HEK293 (cell line): ENCODE data around the gene CLK1.

Experiments
- CTCF ChIA-PET: fragments of 350-600 bp; formaldehyde crosslinking; extraction: SDS; loops from one replicate; lab custom pipeline; 2021; ENCODE audit warnings: antibody characterized with exemption; lab: Yijun Ruan, JAX
- POLR2A ChIA-PET: fragments of 300-600 bp; formaldehyde crosslinking; extraction: SDS; loops from one replicate; lab custom pipeline; 2020; ENCODE audit warnings: antibody characterized with exemption, inconsistent platforms; lab: Yijun Ruan, JAX
- H3K27ac ChIP-seq: fragments of 200-500 bp; sonication (Bioruptor generic); 2 replicates; pipeline ENCODE4 v1.5.1; 2014; ENCODE audit warnings: low read depth, low read length, control low read depth, inconsistent platforms; ENCODE audit errors: extremely low read depth
- H3K36me3 ChIP-seq, 2 experiments: fragments of 200-500 bp in 1 of 2; sonication (Bioruptor generic) in 1 of 2; 1 replicate in 1 of 2; 2 replicates in 1 of 2; pipeline ENCODE4 v1.5.1; 2014 to 2017; ENCODE audit warnings: inconsistent platforms in 2 of 2, low read length in 2 of 2; ENCODE audit not compliant: control insufficient read depth in 2 of 2, insufficient read depth in 1 of 2
- H3K4me1 ChIP-seq: fragments of 200-500 bp; sonication (Bioruptor generic); 2 replicates; pipeline ENCODE4 v1.5.1; 2014; ENCODE audit warnings: mild to moderate bottlenecking, low read length, inconsistent platforms; ENCODE audit not compliant: control insufficient read depth, insufficient read depth
- H3K4me3 ChIP-seq: 2 replicates; pipeline ENCODE4 v1.5.1; 2011; ENCODE audit warnings: low read depth, mild to moderate bottlenecking, control low read depth, low read length, moderate library complexity
- H3K9me3 ChIP-seq: fragments of 200-500 bp; sonication (Bioruptor generic); 2 replicates; pipeline ENCODE4 v1.5.1; 2014; ENCODE audit warnings: low read depth, low read length, inconsistent platforms; ENCODE audit not compliant: control insufficient read depth, insufficient read depth
- BCL11B ChIP-seq: fragments of 450-650 bp; formaldehyde crosslinking; IDR thresholded peaks from 2 replicates; pipeline ENCODE4 v1.5.1; 2016; ENCODE audit warnings: low read depth, missing biosample characterization, missing genetic modification characterization
- SETDB1 ChIP-seq: IDR thresholded peaks from one replicate; pipeline ENCODE4 v1.6.1; 2017; ENCODE audit warnings: mild to moderate bottlenecking, low read length, moderate library complexity, mixed read lengths; ENCODE audit not compliant: insufficient read length
- ZBTB17 ChIP-seq: fragments of 450-650 bp; formaldehyde crosslinking; IDR thresholded peaks from 2 replicates; pipeline ENCODE4 v1.5.1; 2016; ENCODE audit warnings: missing biosample characterization, missing genetic modification characterization
- ZBTB7A ChIP-seq: fragments of 450-650 bp; formaldehyde crosslinking; IDR thresholded peaks from 2 replicates; pipeline ENCODE4 v1.5.1; 2016; ENCODE audit warnings: low read depth, missing biosample characterization, missing genetic modification characterization
- ZFP37 ChIP-seq: fragments of 450-650 bp; formaldehyde crosslinking; IDR thresholded peaks from 2 replicates; pipeline ENCODE4 v1.5.1; 2016; ENCODE audit warnings: missing biosample characterization, missing genetic modification characterization
- ZNF248 ChIP-seq: fragments of 450-650 bp; formaldehyde crosslinking; IDR thresholded peaks from 2 replicates; pipeline ENCODE4 v1.5.1; 2017; ENCODE audit warnings: missing biosample characterization, missing genetic modification characterization
- ZNF311 ChIP-seq: fragments of 450-650 bp; formaldehyde crosslinking; IDR thresholded peaks from 2 replicates; pipeline ENCODE4 v1.5.1; 2017; ENCODE audit warnings: missing biosample characterization, missing genetic modification characterization, borderline replicate concordance
- ZNF341 ChIP-seq: fragments of 450-650 bp; formaldehyde crosslinking; IDR thresholded peaks from 2 replicates; pipeline ENCODE4; 2016; ENCODE audit warnings: low read depth, missing biosample characterization, missing genetic modification characterization
- ZNF548 ChIP-seq: fragments of 450-650 bp; formaldehyde crosslinking; IDR thresholded peaks from 2 replicates; pipeline ENCODE4 v1.5.1; 2016; ENCODE audit warnings: missing biosample characterization, missing genetic modification characterization
- ZNF555 ChIP-seq: fragments of 450-650 bp; formaldehyde crosslinking; conservative IDR thresholded peaks from 2 replicates; pipeline ENCODE4 v1.5.1; 2017; ENCODE audit warnings: missing biosample characterization, mild to moderate bottlenecking, missing genetic modification characterization, inconsistent platforms
- ZNF561 ChIP-seq: fragments of 450-650 bp; IDR thresholded peaks from 2 replicates; pipeline ENCODE4 v1.5.1; 2018; ENCODE audit warnings: missing biosample characterization, missing genetic modification characterization, borderline replicate concordance
- ZNF571 ChIP-seq: fragments of 450-650 bp; formaldehyde crosslinking; IDR thresholded peaks from 2 replicates; pipeline ENCODE4 v1.5.0; 2017; ENCODE audit warnings: missing biosample characterization, missing genetic modification characterization
- ZNF610 ChIP-seq: fragments of 450-650 bp; formaldehyde crosslinking; IDR thresholded peaks from 2 replicates; pipeline ENCODE4 v1.5.1; 2016; ENCODE audit warnings: missing biosample characterization, missing genetic modification characterization, borderline replicate concordance
- ZNF660 ChIP-seq: fragments of 450-650 bp; IDR thresholded peaks from 2 replicates; pipeline ENCODE4 v1.5.1; 2018; ENCODE audit warnings: missing biosample characterization, mild to moderate bottlenecking, missing genetic modification characterization
- ZNF701 ChIP-seq: fragments of 450-650 bp; formaldehyde crosslinking; IDR thresholded peaks from 2 replicates; pipeline ENCODE4 v1.5.1; 2016; ENCODE audit warnings: missing biosample characterization, missing genetic modification characterization
- TF ChIP-seq, protein P1 (sequence below): fragments of 450-650 bp; formaldehyde crosslinking; IDR thresholded peaks from 2 replicates; pipeline ENCODE4 v1.5.1; 2016; ENCODE audit warnings: missing biosample characterization, missing genetic modification characterization, low read depth
- TF ChIP-seq, protein P2 (sequence below): IDR thresholded peaks from 2 replicates; pipeline ENCODE4 v1.6.1; 2011; ENCODE audit warnings: mild to moderate bottlenecking, low read depth, low read length, borderline replicate concordance

CLK1 gene

DNA sequence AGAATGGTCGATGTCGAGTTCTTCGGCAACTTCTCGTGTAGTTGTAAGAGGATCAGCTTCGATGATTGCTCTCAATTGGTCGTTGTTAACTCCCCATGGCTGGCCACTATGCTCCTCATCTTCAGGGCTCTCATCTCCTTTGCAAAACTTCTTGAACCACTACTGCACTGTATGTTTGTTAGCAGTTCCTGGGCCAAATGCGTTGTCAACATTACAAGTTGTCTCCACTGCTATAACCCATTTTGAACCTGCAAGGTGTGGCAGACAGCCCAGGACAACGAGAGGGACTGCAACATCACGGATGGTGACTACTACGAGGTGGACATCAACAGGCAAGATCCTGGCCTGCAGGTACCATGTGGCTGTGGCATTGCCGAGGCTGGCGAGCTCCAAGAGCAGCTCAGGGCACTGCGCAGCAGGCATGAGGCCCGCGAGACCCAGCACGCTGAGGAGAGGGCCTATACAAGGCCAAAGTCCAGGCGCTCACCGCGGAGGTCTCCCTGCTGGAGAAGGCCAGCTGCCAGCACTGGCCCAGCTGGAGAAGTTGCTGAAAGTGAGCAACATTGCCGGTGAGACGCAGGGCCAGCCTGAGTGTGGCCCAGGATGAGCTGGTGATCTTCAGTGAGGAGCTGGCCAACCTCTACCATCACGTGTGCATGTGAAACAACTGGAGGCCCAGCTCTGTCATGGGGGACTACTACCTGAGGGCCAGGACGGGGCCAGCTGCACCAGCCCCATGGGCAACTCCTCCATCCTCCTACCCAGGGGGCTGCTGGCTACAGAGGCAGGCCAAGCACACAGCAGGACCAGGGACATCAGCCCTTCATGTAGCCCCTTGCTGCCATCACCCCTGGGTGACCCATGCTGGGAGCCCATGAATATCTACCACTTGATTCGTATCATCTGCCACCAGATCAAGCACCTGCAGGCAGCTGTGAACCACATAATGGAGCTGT, 20.2 kb downstream of the CLK1 start:
- Histone ChIP-seq H3K36me3 (no peaks in the 10 kb centered on the region), H3K27ac (no peak overlapping the region), H3K9me3 (no peaks in the 10 kb centered on the region), H3K4me1 (no peaks in the 10 kb centered on the region), H3K4me3 (no peak overlapping the region)
- TF ChIP-seq, protein P1, sequence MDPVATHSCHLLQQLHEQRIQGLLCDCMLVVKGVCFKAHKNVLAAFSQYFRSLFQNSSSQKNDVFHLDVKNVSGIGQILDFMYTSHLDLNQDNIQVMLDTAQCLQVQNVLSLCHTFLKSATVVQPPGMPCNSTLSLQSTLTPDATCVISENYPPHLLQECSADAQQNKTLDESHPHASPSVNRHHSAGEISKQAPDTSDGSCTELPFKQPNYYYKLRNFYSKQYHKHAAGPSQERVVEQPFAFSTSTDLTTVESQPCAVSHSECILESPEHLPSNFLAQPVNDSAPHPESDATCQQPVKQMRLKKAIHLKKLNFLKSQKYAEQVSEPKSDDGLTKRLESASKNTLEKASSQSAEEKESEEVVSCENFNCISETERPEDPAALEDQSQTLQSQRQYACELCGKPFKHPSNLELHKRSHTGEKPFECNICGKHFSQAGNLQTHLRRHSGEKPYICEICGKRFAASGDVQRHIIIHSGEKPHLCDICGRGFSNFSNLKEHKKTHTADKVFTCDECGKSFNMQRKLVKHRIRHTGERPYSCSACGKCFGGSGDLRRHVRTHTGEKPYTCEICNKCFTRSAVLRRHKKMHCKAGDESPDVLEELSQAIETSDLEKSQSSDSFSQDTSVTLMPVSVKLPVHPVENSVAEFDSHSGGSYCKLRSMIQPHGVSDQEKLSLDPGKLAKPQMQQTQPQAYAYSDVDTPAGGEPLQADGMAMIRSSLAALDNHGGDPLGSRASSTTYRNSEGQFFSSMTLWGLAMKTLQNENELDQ (tag by site-specific recombination), result no peak
- TF ChIP-seq ZBTB17 (tag by site-specific recombination) (no peak), ZNF660 (tag by site-specific recombination) (no peak), ZNF341 (tag by site-specific recombination) (no peak), BCL11B (tag by site-specific recombination) (no peak)
- CTCF ChIA-PET, result interaction anchor here (0.6 to 0.9 kb wide), 2 partner anchors 141 to 197 kb away, joined by 3 to 4 read pairs; no protein-coding TSS in a partner anchor
- POLR2A ChIA-PET, result interaction anchor here (0.8 to 1.0 kb wide), 3 partner anchors 11 to 20 kb away, joined by 3 read pairs; partner anchors contain the start of gene CLK1

DNA sequence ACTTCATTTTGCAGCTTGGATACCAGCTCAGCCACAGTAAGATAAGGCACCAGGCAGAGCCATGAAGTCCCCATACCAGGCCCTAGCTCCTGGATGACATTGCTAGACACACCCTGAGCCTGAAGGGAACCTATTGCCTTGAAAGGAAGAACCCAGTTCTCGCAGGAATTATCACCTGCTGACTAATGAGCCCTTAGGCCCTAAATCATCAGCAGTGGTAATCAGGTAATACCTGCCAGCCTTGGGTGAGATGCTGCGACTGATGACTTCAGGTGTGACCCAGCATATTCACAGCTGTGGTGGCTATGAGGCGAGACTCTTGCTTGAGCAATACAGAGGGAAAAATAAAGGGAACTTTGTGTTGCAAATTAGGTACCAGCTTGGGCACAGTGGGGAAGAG, 24.9 kb downstream of the CLK1 start:
- ChIA-PET CTCF (no interaction called here), POLR2A (no interaction called here)
- TF ChIP-seq ZFP37 (tag by site-specific recombination), result no peak
- TF ChIP-seq ZNF571 (tag by site-specific recombination), result no peak
- TF ChIP-seq ZNF311, result no peak
- no peak for TF ChIP-seq ZNF561
- TF ChIP-seq ZNF555 (tag by site-specific recombination), result no peak
- no peak for TF ChIP-seq ZNF548 (tag by site-specific recombination)
- no peak for TF ChIP-seq ZNF248 (tag by site-specific recombination)
- TF ChIP-seq SETDB1, result no peak
- no peak for TF ChIP-seq ZBTB7A
- TF ChIP-seq, protein P2, sequence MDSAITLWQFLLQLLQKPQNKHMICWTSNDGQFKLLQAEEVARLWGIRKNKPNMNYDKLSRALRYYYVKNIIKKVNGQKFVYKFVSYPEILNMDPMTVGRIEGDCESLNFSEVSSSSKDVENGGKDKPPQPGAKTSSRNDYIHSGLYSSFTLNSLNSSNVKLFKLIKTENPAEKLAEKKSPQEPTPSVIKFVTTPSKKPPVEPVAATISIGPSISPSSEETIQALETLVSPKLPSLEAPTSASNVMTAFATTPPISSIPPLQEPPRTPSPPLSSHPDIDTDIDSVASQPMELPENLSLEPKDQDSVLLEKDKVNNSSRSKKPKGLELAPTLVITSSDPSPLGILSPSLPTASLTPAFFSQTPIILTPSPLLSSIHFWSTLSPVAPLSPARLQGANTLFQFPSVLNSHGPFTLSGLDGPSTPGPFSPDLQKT, result no peak

DNA sequence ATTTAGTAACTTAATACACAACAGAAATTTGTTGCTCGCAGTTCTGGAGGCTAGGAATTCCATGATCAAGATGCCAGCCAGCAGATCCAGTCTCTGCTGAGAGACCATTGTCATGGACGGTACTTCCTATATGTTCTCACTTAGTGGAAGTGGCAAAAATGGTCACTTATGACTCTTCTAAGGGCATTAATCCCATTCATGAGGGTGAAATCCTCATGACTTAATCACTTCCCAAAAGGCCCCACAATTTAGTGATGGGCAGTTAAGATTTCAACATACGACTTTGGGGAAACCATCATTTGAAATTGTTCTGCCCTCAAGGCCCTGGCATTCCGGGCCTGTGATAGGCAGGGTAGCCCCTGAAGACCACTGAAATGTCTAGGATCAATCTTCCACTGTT, 29.8 kb downstream of the CLK1 start:
- no peaks in the 10 kb centered on the region for H3K4me1 ChIP-seq
- no peak overlapping the region for H3K4me3 ChIP-seq
- TF ChIP-seq ZBTB17 (tag by site-specific recombination), result no peak
- TF ChIP-seq ZNF610 (tag by site-specific recombination), result no peak
- no peak for TF ChIP-seq ZNF701 (tag by site-specific recombination)
- no peaks in the 10 kb centered on the region for H3K36me3 ChIP-seq
- no peaks in the 10 kb centered on the region for H3K9me3 ChIP-seq
- H3K27ac ChIP-seq, result no peak overlapping the region
- ChIA-PET CTCF (no interaction called here), POLR2A (no interaction called here)

More for the DNA sequence above, 24.9 kb downstream of the CLK1 start:
- no peaks in the 10 kb centered on the region for H3K9me3 ChIP-seq
- H3K4me1 ChIP-seq, result no peaks in the 10 kb centered on the region
- no peaks in the 10 kb centered on the region for H3K36me3 ChIP-seq
- no peak overlapping the region for H3K27ac ChIP-seq
- H3K4me3 ChIP-seq, result no peak overlapping the region
